Measurements from ENCODE around the gene WDR88.

DNA sequence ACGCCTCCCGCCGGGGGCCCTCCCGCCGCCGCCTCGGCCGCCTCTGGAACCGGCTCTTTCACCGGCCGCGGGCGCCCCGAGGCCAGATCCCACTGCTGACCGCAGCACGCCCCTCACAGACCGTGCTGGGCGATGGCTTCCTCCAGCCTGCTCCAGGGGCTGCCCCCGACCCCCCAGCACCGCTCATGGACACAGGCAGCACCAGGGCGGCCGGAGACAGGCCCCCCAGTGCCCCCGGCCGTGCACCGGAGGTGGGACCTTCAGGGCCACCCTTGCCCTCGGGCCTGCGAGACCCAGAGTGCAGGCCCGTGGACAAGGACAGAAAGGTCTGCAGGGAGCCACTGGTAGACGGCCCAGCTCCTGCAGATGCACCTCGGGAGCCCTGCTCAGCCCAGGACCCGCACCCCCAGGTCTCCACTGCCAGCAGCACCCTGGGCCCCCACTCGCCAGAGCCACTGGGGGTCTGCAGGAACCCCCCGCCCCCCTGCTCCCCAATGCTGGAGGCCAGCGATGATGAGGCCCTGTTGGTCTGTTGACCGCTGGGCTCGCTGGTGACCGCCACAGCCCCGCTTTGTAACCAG is 75.2 kb downstream of the WDR88 start:
- no peak for TF ChIP-seq MYC (IDR thresholded peaks at IDR 0.05; ENCODE audit: borderline replicate concordance, low read length)
- TF ChIP-seq, protein P1, sequence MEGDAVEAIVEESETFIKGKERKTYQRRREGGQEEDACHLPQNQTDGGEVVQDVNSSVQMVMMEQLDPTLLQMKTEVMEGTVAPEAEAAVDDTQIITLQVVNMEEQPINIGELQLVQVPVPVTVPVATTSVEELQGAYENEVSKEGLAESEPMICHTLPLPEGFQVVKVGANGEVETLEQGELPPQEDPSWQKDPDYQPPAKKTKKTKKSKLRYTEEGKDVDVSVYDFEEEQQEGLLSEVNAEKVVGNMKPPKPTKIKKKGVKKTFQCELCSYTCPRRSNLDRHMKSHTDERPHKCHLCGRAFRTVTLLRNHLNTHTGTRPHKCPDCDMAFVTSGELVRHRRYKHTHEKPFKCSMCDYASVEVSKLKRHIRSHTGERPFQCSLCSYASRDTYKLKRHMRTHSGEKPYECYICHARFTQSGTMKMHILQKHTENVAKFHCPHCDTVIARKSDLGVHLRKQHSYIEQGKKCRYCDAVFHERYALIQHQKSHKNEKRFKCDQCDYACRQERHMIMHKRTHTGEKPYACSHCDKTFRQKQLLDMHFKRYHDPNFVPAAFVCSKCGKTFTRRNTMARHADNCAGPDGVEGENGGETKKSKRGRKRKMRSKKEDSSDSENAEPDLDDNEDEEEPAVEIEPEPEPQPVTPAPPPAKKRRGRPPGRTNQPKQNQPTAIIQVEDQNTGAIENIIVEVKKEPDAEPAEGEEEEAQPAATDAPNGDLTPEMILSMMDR (IDR thresholded peaks at IDR 0.05): no peak

Data from A549 (cell line).